WI38 (cell line): ENCODE measurements around the gene NRCAM.

ENCODE experiments used
- H3K4me3 ChIP-seq: 2 replicates; pipeline ENCODE4 v1.5.1; 2011; ENCODE audit warnings: low read depth, mild to moderate bottlenecking, control low read depth, low read length
- CTCF ChIP-seq: IDR thresholded peaks from 2 replicates; pipeline ENCODE4 v1.5.1; 2012; ENCODE audit warnings: low read depth, mild to moderate bottlenecking, control low read depth, low read length

Gene NRCAM

GRCh38 chr7:108166687-108167086 lies 289.5 kb downstream of the NRCAM start:
- H3K4me3 ChIP-seq, result no peak overlapping the region
- TF ChIP-seq CTCF, result no peak

- no peak for TF ChIP-seq CTCF
- H3K4me3 ChIP-seq, result no peak overlapping the region
Observed at GRCh38 chr7:108165723-108166122, 290.5 kb downstream of the NRCAM start.

GRCh38 chr7:108164946-108165345 lies 291.3 kb downstream of the NRCAM start:
- TF ChIP-seq CTCF, result no peak
- H3K4me3 ChIP-seq, result no peak overlapping the region

GRCh38 chr7:108164342-108164741 lies 291.9 kb downstream of the NRCAM start:
- H3K4me3 ChIP-seq, result no peak overlapping the region
- no peak for TF ChIP-seq CTCF

GRCh38 chr7:108158776-108159175 lies 297.5 kb downstream of the NRCAM start:
- TF ChIP-seq CTCF, result no peak

GRCh38 chr7:108157606-108158335 lies 298.5 kb downstream of the NRCAM start:
- no peak for TF ChIP-seq CTCF
- no peak overlapping the region for H3K4me3 ChIP-seq

More at GRCh38 chr7:108158776-108159175, 297.5 kb downstream of the NRCAM start:
- H3K4me3 ChIP-seq, result no peak overlapping the region

- no peak for TF ChIP-seq CTCF
- H3K4me3 ChIP-seq, result no peak overlapping the region
Observed at GRCh38 chr7:108156897-108157605, 299.2 kb downstream of the NRCAM start.
